ENCODE data around the gene WDR7. TPM values are rescaled to one million over a fixed set of nuclear protein-coding genes. Genes with fewer than 3 reads are reported as not detected.

The WDR7 gene
- total and polyA plus RNA-seq, 10 of the 15 experiments (the other 5 are each of a cell fraction or from before 2014, with no cell fraction given): 2.8 to 16.5 (median 11.7) TPM

- peak; percentile 38 for FAIRE-seq
- no peak overlapping the region for H3K27ac ChIP-seq (ENCODE audit: control insufficient read depth, insufficient read depth)
- ATAC-seq: no peak
- TF ChIP-seq ZSCAN29 (IDR thresholded peaks at IDR 0.05): no peak
- no peak for TF ChIP-seq SIX5 (IDR thresholded peaks at IDR 0.05; ENCODE audit: low read depth, low read length, severe bottlenecking)
- TF ChIP-seq NR2F1 (conservative IDR thresholded peaks at IDR 0.05): no peak
- no peak for TF ChIP-seq CREM (IDR thresholded peaks at IDR 0.05; ENCODE audit: low read depth)
- no peak for TF ChIP-seq LARP7 (IDR thresholded peaks at IDR 0.05)
- no peak for TF ChIP-seq EZH2 (IDR thresholded peaks at IDR 0.05; ENCODE audit: borderline replicate concordance, control insufficient read depth, low read depth, low read length)
- TF ChIP-seq NRF1 (conservative IDR thresholded peaks at IDR 0.05; ENCODE audit: low read depth, low read length): no peak
- TF ChIP-seq, protein P1, sequence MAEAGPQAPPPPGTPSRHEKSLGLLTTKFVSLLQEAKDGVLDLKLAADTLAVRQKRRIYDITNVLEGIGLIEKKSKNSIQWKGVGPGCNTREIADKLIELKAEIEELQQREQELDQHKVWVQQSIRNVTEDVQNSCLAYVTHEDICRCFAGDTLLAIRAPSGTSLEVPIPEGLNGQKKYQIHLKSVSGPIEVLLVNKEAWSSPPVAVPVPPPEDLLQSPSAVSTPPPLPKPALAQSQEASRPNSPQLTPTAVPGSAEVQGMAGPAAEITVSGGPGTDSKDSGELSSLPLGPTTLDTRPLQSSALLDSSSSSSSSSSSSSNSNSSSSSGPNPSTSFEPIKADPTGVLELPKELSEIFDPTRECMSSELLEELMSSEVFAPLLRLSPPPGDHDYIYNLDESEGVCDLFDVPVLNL (IDR thresholded peaks at IDR 0.05; ENCODE audit: low read depth, low read length): no peak
- TF ChIP-seq, protein P2, sequence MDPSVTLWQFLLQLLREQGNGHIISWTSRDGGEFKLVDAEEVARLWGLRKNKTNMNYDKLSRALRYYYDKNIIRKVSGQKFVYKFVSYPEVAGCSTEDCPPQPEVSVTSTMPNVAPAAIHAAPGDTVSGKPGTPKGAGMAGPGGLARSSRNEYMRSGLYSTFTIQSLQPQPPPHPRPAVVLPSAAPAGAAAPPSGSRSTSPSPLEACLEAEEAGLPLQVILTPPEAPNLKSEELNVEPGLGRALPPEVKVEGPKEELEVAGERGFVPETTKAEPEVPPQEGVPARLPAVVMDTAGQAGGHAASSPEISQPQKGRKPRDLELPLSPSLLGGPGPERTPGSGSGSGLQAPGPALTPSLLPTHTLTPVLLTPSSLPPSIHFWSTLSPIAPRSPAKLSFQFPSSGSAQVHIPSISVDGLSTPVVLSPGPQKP (IDR thresholded peaks at IDR 0.05; ENCODE audit: low read depth, low read length): no peak
- TF ChIP-seq, protein P3, sequence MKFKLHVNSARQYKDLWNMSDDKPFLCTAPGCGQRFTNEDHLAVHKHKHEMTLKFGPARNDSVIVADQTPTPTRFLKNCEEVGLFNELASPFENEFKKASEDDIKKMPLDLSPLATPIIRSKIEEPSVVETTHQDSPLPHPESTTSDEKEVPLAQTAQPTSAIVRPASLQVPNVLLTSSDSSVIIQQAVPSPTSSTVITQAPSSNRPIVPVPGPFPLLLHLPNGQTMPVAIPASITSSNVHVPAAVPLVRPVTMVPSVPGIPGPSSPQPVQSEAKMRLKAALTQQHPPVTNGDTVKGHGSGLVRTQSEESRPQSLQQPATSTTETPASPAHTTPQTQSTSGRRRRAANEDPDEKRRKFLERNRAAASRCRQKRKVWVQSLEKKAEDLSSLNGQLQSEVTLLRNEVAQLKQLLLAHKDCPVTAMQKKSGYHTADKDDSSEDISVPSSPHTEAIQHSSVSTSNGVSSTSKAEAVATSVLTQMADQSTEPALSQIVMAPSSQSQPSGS (IDR thresholded peaks at IDR 0.05; ENCODE audit: low read length): no peak
- TF ChIP-seq ZNF384 (IDR thresholded peaks at IDR 0.05; ENCODE audit: borderline replicate concordance, low read depth, low read length): no peak
- TF ChIP-seq, protein P4, sequence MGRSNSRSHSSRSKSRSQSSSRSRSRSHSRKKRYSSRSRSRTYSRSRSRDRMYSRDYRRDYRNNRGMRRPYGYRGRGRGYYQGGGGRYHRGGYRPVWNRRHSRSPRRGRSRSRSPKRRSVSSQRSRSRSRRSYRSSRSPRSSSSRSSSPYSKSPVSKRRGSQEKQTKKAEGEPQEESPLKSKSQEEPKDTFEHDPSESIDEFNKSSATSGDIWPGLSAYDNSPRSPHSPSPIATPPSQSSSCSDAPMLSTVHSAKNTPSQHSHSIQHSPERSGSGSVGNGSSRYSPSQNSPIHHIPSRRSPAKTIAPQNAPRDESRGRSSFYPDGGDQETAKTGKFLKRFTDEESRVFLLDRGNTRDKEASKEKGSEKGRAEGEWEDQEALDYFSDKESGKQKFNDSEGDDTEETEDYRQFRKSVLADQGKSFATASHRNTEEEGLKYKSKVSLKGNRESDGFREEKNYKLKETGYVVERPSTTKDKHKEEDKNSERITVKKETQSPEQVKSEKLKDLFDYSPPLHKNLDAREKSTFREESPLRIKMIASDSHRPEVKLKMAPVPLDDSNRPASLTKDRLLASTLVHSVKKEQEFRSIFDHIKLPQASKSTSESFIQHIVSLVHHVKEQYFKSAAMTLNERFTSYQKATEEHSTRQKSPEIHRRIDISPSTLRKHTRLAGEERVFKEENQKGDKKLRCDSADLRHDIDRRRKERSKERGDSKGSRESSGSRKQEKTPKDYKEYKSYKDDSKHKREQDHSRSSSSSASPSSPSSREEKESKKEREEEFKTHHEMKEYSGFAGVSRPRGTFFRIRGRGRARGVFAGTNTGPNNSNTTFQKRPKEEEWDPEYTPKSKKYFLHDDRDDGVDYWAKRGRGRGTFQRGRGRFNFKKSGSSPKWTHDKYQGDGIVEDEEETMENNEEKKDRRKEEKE (IDR thresholded peaks at IDR 0.05): no peak
- no peak for TF ChIP-seq CREB1 (IDR thresholded peaks at IDR 0.05; ENCODE audit: low read depth)
- no peak for TF ChIP-seq BMI1 (IDR thresholded peaks at IDR 0.05; ENCODE audit: borderline replicate concordance)
- TF ChIP-seq NFIC (IDR thresholded peaks at IDR 0.05; ENCODE audit: low read depth, low read length): no peak
- TF ChIP-seq TAF1 (IDR thresholded peaks at IDR 0.05; ENCODE audit: borderline replicate concordance, low read depth, low read length): no peak
- TF ChIP-seq EED (IDR thresholded peaks at IDR 0.05; ENCODE audit: low read depth): no peak
- no peak for TF ChIP-seq RFX5 (IDR thresholded peaks at IDR 0.05; ENCODE audit: low read depth, low read length)
- no peak for TF ChIP-seq STAT3 (IDR thresholded peaks at IDR 0.05; ENCODE audit: low read depth, low read length)
- POLR2A ChIA-PET: no interaction called here
- H4K20me1 ChIP-seq (ENCODE audit: control insufficient read depth, insufficient read depth): no peaks in the 10 kb centered on the region
- CTCF ChIA-PET: interaction anchor here (1.1 kb wide), 1 partner anchor 9 kb away, joined by 3 read pairs; no protein-coding TSS in a partner anchor
- BruUV-seq (replicated peaks): no TSS peak
- H3K27me3 ChIP-seq (replicated peaks in 1 of 2; ENCODE audit: control insufficient read depth in 2 of 2, insufficient read depth in 2 of 2, low read length in 1 of 2): no peaks in the 10 kb centered on the region
- no peak overlapping the region for H2AFZ ChIP-seq (ENCODE audit: control insufficient read depth, low read depth, low read length)
- no peaks in the 10 kb centered on the region for H3K79me2 ChIP-seq (ENCODE audit: control insufficient read depth, insufficient read depth, low read length)
- in situ Hi-C loops (cut with MboI) (no loop called here), intact Hi-C loops (cut with micrococcal nuclease; ENCODE audit: unreplicated experiment) (no loop called here)
- no peak overlapping the region for H3K9ac ChIP-seq (ENCODE audit: control insufficient read depth, insufficient read depth, low read length)
- peaks cover 0 to 4% of the 10 kb centered on the region in 2 experiments; a peak in 2 of 4 replicates for H3K36me3 ChIP-seq (ENCODE audit: control insufficient read depth in 2 of 2, insufficient read depth in 2 of 2, low read length in 1 of 2)
- no peak overlapping the region for H3K4me2 ChIP-seq (ENCODE audit: control insufficient read depth, insufficient read depth)
- 91% methylated on average over 9 of the region's 9 CpGs for WGBS (ENCODE audit: insufficient coverage, insufficient replicate concordance, low lambda C conversion rate, missing lambda C conversion rate)
- SMC1A ChIA-PET (ENCODE audit: uncharacterized antibody, unreplicated experiment): interaction anchor here (1.1 kb wide), 1 partner anchor 33 kb away, joined by 3 read pairs; no protein-coding TSS in a partner anchor
- H3K9me3 ChIP-seq (replicated peaks; ENCODE audit: control insufficient read depth, insufficient read depth, low read length): no peaks in the 10 kb centered on the region
- RAD21 ChIA-PET (ENCODE audit: unreplicated experiment): no interaction called here
- no peaks in the 10 kb centered on the region for H3K4me1 ChIP-seq (ENCODE audit: control insufficient read depth, insufficient read depth, low read length)
- DNase-seq (ENCODE audit: low read depth, low spot score): no peak
- no peak overlapping the region for H3K4me3 ChIP-seq
Observed at GRCh38 chr18:56756966-56757365, 105.8 kb downstream of the WDR7 start.
